Nephron (organoid): Measurements from ENCODE around the gene RNF150.

Experiments
- H3K27ac Mint-ChIP-seq, 3 experiments: 2 replicates each; pipeline ENCODE4 v1.8.0; 2020; ENCODE audit warnings: mixed read lengths in 3 of 3, mild to moderate bottlenecking in 2 of 3, moderate library complexity in 1 of 3
- H3K27me3 Mint-ChIP-seq: 2 replicates; pipeline ENCODE4 v1.8.0; 2021; ENCODE audit warnings: low read depth, mild to moderate bottlenecking, moderate library complexity, mixed read lengths
- H3K36me3 Mint-ChIP-seq: 2 replicates; pipeline ENCODE4 v1.8.0; 2020; ENCODE audit warnings: low read depth, mixed read lengths
- H3K4me1 Mint-ChIP-seq: 2 replicates; pipeline ENCODE4 v1.8.0; 2020; ENCODE audit warnings: mixed read lengths
- H3K4me3 Mint-ChIP-seq, 3 experiments: 2 replicates each; pipeline ENCODE4 v1.8.0; 2020; ENCODE audit warnings: mild to moderate bottlenecking in 3 of 3, mixed read lengths in 3 of 3, moderate library complexity in 2 of 3
- H3K9me3 Mint-ChIP-seq: 2 replicates; pipeline ENCODE4 v1.8.0; 2020; ENCODE audit warnings: mixed read lengths
- TF ChIP-seq, protein P1 (sequence below), 3 experiments: fragments of 200-600 bp; sonication (generic); IDR thresholded peaks; one replicate each; pipeline ENCODE4 v1.5.0; 2021; ENCODE audit warnings: antibody characterized with exemption in 3 of 3; ENCODE audit not compliant: unreplicated experiment in 3 of 3

Gene RNF150

DNA sequence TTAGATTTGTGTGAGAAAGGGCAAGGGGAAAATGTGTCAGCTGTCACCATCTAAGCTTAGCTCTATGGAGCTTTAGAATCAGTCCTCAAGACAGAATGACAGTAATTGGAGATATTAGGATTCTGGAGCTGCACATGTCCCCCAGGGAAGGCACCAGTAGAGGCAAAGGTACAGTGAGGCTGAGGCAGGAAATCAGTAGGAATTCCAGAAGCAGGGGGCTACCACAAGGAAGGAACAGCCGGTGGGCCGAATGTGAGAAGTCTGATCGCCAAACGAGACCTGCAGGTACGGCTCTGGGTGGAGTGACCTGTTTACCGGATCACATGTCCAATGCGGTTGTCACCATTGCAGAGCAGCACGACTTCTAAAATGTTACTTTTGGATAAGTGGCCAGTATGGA is 52.6 kb downstream of the RNF150 start:
- TF ChIP-seq, protein P1, sequence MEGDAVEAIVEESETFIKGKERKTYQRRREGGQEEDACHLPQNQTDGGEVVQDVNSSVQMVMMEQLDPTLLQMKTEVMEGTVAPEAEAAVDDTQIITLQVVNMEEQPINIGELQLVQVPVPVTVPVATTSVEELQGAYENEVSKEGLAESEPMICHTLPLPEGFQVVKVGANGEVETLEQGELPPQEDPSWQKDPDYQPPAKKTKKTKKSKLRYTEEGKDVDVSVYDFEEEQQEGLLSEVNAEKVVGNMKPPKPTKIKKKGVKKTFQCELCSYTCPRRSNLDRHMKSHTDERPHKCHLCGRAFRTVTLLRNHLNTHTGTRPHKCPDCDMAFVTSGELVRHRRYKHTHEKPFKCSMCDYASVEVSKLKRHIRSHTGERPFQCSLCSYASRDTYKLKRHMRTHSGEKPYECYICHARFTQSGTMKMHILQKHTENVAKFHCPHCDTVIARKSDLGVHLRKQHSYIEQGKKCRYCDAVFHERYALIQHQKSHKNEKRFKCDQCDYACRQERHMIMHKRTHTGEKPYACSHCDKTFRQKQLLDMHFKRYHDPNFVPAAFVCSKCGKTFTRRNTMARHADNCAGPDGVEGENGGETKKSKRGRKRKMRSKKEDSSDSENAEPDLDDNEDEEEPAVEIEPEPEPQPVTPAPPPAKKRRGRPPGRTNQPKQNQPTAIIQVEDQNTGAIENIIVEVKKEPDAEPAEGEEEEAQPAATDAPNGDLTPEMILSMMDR (IDR thresholded peaks at IDR 0.05; ENCODE audit: unreplicated experiment in 3 of 3) = no peak
- peaks cover 5% of the 10 kb centered on the region for H3K9me3 Mint-ChIP-seq
- peak overlapping the region in 2 of 3 experiments; percentile 4 to 10 for H3K27ac Mint-ChIP-seq
- peaks cover 11% of the 10 kb centered on the region for H3K36me3 Mint-ChIP-seq
- no peaks in the 10 kb centered on the region for H3K27me3 Mint-ChIP-seq
- H3K4me3 Mint-ChIP-seq = no peak overlapping the region
- H3K4me1 Mint-ChIP-seq = peaks cover 46% of the 10 kb centered on the region

DNA sequence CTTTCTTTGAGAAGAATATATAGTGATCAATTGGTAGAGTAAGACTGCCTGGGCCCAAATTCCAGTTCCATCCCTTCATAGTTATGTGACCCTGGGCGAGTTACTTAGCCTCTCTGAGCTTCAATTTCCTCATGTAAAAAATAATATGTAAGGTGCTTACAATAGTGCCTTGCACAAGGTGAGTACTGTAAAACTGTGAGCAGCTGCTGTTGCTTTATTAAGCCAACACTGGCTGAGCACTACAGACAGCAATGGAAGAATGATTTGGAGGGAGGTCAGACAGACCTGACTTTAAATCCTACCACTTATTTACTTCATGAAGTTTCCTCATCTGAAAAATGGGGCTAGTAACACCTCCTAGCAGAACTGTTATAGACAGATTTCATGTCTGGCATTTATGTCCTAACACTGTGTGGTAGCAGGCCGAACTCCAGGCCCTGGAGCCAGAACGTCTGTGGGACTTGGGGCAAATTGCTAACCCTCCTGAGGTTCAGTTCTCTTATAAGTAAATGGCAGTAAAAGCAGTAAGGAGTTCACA is 53.8 kb downstream of the RNF150 start:
- H3K27ac Mint-ChIP-seq = peak overlapping the region; percentile 4 to 45 (median 25)

DNA sequence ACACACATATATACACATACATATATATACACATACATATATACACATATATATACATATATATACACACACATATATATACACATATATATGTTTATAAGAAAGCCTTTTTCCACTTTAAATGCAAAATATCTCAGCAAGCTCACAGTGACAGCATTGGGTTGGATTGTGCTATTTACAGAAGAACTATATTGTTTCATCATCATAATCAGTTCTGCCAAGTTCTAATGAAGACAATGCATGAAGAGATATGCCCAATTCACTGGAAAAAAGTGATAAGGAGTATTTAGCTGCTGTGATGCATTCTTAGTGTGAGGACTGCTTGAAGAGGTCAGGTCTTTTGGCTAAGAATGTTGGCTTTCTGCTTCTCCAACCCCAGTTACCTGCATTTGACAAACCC is 54.4 kb downstream of the RNF150 start:
- Mint-ChIP-seq H3K27ac (no peak overlapping the region), H3K4me1 (peaks cover 51% of the 10 kb centered on the region), H3K4me3 (no peak overlapping the region), H3K36me3 (no peaks in the 10 kb centered on the region), H3K9me3 (no peaks in the 10 kb centered on the region), H3K27me3 (no peaks in the 10 kb centered on the region)
- TF ChIP-seq, protein P1 (IDR thresholded peaks at IDR 0.05; ENCODE audit: unreplicated experiment in 3 of 3) = no peak

More for the DNA sequence above, 53.8 kb downstream of the RNF150 start:
- H3K36me3 Mint-ChIP-seq = peaks cover 2% of the 10 kb centered on the region
- H3K9me3 Mint-ChIP-seq = no peaks in the 10 kb centered on the region
- H3K4me1 Mint-ChIP-seq = peaks cover 46% of the 10 kb centered on the region
- H3K4me3 Mint-ChIP-seq = no peak overlapping the region
- no peaks in the 10 kb centered on the region for H3K27me3 Mint-ChIP-seq
- TF ChIP-seq, protein P1 (IDR thresholded peaks at IDR 0.05; ENCODE audit: unreplicated experiment in 3 of 3) = no peak

DNA sequence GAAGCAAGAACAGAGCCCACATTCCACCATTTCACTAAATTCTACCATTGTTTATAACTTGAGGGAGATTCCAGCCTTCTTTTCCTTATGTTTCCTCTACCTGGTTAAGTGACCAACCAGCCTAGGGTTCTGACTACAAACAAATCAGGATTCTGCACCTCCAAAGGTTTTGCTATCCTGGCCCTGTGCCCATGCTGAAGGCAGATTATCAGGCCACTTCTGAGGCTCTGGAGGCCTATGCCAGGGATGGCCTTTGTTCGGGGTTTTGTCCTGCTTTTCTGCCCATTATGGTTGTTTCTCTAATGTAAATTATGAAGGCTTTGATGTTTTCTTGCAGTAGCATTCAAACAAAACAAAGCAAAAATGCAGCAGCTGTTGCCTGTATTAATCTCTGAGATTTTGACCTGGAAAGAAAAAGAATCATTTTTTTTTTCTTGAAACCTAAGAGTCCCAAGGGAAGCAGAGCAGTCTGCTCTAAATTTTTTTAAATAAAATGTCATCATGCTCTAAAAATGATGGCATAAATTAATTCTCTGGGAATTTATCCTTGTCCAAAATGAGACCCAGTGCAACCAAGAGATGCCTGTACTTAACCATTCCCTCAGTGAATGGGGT is 55.6 kb downstream of the RNF150 start:
- H3K4me1 Mint-ChIP-seq = peaks cover 51% of the 10 kb centered on the region
- H3K9me3 Mint-ChIP-seq = no peaks in the 10 kb centered on the region
- peak overlapping the region; percentile 62 to 81 (median 63) for H3K27ac Mint-ChIP-seq
- H3K36me3 Mint-ChIP-seq = no peaks in the 10 kb centered on the region
- TF ChIP-seq, protein P1 (IDR thresholded peaks at IDR 0.05; ENCODE audit: unreplicated experiment in 3 of 3) = no peak
- H3K4me3 Mint-ChIP-seq = peak overlapping the region in 1 of 3 experiments; percentile 13
- H3K27me3 Mint-ChIP-seq = no peaks in the 10 kb centered on the region

DNA sequence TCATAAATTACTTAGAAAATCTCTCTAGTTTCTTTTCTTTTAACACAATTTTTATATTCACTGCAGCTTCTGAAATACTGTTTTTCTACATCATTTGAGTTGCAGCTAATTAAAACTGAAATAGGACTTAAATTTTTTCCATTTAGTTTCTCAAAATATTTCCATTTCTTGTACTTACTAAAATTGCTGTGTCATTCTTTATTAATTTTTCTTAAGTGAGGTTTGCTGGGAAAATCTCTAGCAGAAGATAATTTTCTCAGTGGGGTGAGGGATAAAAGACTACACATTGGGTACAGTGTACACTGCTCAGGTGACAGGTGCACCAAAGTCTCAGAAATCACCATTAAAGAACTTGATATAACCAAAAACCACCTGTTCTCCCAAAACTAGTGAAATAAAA is 57.7 kb downstream of the RNF150 start:
- Mint-ChIP-seq H3K9me3 (peaks cover 2% of the 10 kb centered on the region), H3K27me3 (no peaks in the 10 kb centered on the region), H3K4me1 (peaks cover 36% of the 10 kb centered on the region), H3K27ac (no peak overlapping the region), H3K4me3 (no peak overlapping the region), H3K36me3 (no peaks in the 10 kb centered on the region)
- TF ChIP-seq, protein P1 (IDR thresholded peaks at IDR 0.05; ENCODE audit: unreplicated experiment in 3 of 3) = no peak
